GM06990 (cell line): ENCODE measurements around the gene TRAK1.
"Not testable (repeated sequence)": the region's sequence is repeated elsewhere in the genome, so short reads cannot be mapped to it uniquely, and the experiment has no call there.

Experiments used
- DNase-seq: peaks from one replicate; pipeline ENCODE4 v3.0.0-alpha.2; 2011; ENCODE audit not compliant: insufficient read length; ENCODE audit errors: extremely low read depth
- H3K27me3 ChIP-seq: replicated peaks from 2 replicates; pipeline ENCODE4 v1.6.0; 2011; ENCODE audit warnings: low read length; ENCODE audit not compliant: control insufficient read depth, insufficient read depth
- H3K36me3 ChIP-seq: 2 replicates; pipeline ENCODE4 v1.5.1; 2011; ENCODE audit warnings: low read length; ENCODE audit not compliant: control insufficient read depth, insufficient read depth
- H3K4me3 ChIP-seq: replicated peaks from 2 replicates; pipeline ENCODE4 v1.5.1; 2011; ENCODE audit warnings: low read depth, mild to moderate bottlenecking, control low read depth, low read length
- TF ChIP-seq, protein P1 (sequence below): IDR thresholded peaks from 2 replicates; pipeline ENCODE4 v1.5.1; 2011; ENCODE audit warnings: low read length, control low read depth, mild to moderate bottlenecking, inconsistent platforms; ENCODE audit not compliant: insufficient read depth, poor library complexity, severe bottlenecking

Gene TRAK1, protein sequence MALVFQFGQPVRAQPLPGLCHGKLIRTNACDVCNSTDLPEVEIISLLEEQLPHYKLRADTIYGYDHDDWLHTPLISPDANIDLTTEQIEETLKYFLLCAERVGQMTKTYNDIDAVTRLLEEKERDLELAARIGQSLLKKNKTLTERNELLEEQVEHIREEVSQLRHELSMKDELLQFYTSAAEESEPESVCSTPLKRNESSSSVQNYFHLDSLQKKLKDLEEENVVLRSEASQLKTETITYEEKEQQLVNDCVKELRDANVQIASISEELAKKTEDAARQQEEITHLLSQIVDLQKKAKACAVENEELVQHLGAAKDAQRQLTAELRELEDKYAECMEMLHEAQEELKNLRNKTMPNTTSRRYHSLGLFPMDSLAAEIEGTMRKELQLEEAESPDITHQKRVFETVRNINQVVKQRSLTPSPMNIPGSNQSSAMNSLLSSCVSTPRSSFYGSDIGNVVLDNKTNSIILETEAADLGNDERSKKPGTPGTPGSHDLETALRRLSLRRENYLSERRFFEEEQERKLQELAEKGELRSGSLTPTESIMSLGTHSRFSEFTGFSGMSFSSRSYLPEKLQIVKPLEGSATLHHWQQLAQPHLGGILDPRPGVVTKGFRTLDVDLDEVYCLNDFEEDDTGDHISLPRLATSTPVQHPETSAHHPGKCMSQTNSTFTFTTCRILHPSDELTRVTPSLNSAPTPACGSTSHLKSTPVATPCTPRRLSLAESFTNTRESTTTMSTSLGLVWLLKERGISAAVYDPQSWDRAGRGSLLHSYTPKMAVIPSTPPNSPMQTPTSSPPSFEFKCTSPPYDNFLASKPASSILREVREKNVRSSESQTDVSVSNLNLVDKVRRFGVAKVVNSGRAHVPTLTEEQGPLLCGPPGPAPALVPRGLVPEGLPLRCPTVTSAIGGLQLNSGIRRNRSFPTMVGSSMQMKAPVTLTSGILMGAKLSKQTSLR

DNA sequence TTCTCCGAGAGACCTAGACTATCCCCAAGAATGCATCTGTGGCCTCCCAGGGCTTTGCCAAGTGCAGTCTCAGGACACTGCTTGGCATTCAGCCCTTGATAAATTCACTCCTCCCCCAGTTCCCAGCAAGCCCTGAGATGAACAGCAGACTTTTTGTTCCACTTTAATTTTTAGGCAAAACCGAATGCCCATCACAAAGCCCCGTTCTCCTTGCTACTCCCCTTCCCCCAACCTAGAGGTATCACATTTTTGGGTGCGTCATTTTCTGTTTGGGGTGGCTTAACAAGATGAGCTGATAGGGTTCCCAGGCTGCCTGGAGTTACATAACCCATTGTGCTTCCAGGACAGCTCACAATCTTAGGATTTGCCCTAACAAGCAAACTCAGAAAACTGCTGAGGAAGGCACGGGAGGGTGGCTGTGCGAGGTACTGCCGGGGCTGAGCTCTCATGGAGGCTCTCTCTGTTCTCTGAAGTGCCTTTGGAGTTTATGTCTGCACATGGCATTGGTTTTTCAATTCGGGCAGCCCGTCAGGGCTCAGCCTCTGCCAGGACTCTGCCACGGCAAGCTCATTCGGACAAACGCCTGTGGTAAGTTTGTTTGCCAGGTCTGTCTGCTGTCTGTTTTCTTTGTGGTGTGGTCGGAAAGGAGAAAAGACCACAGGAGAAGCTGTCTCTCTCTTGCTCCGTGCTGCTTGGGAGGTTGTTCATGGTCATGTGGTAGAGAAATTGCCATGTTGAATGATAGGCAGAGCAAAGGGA, at the start of gene TRAK1:
Gene TRAK1, plus strand, starts transcription at position 385 of the 759 bp plus-strand sequence. Its CDS starts 113 bp downstream, at position 498.
- Histone ChIP-seq H3K27me3 (no peaks in the 10 kb centered on the region), H3K4me3 (no peak within 1 kb of the TSS), H3K36me3 (peaks cover 8% of the 10 kb centered on the region)
- DNase-seq = no peak
- TF ChIP-seq, protein P1, sequence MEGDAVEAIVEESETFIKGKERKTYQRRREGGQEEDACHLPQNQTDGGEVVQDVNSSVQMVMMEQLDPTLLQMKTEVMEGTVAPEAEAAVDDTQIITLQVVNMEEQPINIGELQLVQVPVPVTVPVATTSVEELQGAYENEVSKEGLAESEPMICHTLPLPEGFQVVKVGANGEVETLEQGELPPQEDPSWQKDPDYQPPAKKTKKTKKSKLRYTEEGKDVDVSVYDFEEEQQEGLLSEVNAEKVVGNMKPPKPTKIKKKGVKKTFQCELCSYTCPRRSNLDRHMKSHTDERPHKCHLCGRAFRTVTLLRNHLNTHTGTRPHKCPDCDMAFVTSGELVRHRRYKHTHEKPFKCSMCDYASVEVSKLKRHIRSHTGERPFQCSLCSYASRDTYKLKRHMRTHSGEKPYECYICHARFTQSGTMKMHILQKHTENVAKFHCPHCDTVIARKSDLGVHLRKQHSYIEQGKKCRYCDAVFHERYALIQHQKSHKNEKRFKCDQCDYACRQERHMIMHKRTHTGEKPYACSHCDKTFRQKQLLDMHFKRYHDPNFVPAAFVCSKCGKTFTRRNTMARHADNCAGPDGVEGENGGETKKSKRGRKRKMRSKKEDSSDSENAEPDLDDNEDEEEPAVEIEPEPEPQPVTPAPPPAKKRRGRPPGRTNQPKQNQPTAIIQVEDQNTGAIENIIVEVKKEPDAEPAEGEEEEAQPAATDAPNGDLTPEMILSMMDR = no peak

DNA sequence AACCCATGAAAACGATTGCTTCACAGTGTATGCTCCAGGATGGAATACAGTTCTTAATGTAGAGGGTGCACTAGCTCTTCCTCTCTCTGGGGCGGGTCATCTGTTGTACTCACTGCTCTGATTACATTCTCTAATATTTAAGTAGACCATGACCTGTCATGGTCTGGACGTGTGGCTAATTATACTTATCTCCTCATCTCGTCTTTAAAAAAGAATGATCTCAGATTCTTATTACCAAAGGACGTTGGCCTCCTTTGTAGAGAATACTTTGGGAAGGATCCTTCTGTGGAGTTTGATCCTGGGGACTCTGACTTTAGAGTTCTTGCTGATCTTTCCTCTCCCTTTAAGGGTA, 48.4 kb upstream of the TRAK1 start:
- TF ChIP-seq, protein P1 = no peak
- Histone ChIP-seq H3K4me3 (no peak overlapping the region), H3K36me3 (peaks cover 2% of the 10 kb centered on the region; the same call in 1 of the 2 replicates), H3K27me3 (no peaks in the 10 kb centered on the region)
- DNase-seq = no peak

DNA sequence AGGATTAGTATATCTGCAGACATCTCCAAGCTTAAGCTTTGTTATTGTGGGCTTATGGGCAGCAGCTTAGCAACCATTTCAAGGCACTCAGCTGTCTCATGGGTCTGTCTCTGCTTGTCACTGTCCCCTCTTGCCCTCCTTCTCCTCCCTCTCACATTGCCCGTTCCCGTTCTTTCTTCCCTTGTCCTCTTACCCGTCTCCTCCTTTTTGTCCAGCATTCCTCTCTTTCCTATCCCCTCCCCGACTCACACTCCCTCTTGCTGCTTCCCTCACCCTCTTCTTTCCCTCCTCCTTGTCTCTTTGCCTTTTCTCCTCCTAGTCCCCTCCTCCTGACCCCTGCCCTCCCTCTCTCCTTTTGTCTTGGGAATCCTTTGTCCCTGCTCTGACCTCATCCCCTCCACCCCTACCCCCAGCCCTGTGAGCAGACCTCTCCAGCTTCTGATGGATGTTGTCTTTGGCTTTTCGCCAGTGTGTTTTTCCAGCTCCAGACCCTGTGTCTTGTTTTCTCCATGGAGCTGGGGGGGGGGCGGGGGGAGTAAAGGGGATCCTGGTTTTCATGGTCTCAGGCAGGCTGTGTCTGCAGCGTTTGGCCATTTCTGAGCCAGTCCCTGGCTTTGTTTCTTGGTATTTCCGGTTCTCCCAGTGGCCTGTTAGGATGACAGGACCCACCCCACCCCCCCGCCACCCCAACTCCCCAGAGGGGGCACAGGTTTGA, 47.9 kb upstream of the TRAK1 start:
- Histone ChIP-seq H3K36me3 (peaks cover 2% of the 10 kb centered on the region; the same call in 1 of the 2 replicates), H3K4me3 (no peak overlapping the region)
- no peak for DNase-seq

DNA sequence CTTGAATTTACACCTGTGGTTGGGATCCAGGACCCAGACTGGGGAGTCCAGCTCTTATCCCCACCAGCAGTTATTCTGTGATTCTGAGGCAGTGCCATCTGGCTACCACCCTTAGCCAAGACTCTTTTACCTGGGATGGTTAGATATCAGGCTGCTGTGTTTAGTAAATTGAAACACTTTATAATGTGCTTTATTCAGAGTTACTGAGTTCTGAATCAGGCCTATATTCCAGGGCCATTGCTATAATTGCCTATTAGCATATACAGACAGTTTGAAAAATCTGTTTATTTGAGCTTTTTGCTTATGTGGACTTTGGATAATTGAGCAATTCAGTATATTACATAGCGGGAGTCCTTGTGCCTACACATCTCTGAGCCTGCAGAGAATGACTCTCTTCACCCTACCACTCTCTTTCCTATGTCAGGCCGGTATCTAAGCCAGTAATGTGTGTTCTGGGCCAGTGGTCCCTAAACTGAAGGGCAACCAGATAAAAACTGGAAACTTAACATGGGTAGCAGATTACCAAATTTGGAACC, 45.4 kb upstream of the TRAK1 start:
- Histone ChIP-seq H3K27me3 (no peaks in the 10 kb centered on the region), H3K36me3 (peaks cover 2% of the 10 kb centered on the region; the same call in 1 of the 2 replicates), H3K4me3 (no peak overlapping the region)
- TF ChIP-seq, protein P1 = no peak
- no peak for DNase-seq

More for the DNA sequence above, 47.9 kb upstream of the TRAK1 start:
- TF ChIP-seq, protein P1 = no peak
- no peaks in the 10 kb centered on the region for H3K27me3 ChIP-seq

DNA sequence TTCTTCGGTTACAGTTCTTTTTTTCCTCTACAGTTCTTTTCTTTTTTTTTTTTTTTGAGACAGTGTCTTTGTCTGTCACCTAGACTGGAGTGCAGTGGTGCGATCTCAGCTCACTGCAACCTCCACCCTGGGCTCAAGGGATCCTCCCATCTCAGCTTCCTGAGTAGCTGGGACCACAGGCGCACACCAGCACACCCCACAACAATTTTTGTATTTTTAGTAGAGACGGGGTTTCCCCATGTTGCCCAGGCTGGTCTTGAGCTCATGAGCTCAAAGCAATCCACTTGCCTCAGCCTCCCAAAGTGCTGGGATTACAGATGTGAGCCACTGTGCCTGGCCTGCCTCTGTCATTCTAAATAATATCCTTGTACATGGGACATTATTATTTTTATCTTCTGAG, 42.6 kb upstream of the TRAK1 start:
- H3K36me3 ChIP-seq, H3K27me3 ChIP-seq, H3K4me3 ChIP-seq, DNase-seq: not testable (repeated sequence)
